HepG2 (cell line): ENCODE results near the gene KLHL3. TPM values are rescaled to one million over a fixed set of nuclear protein-coding genes. Genes with fewer than 3 reads are reported as not detected.

Experiments used
- ATAC-seq: fragments of 200-7000 bp; cut with Tn5 transposase; 3 replicates; pipeline ENCODE4 v1.9.1; 2020; ENCODE audit warnings: mild to moderate bottlenecking, moderate library complexity
- BruUV-seq: library from RNA; stranded (reverse); fragments of 400-500 nt; replicated peaks from 2 replicates; lab custom pipeline; 2021; lab: Mats Ljungman, UMichigan
- CTCF ChIA-PET: fragments of 300-600 bp; formaldehyde crosslinking; extraction: SDS; loops from one replicate; lab custom pipeline; 2021; ENCODE audit warnings: low total read pairs, inconsistent platforms, low intra/inter-chr PET ratio; lab: Yijun Ruan, JAX
- POLR2A ChIA-PET: fragments of 350-600 bp; sonication (Branson Sonifier 250); formaldehyde crosslinking; loops from one replicate; lab custom pipeline; 2020; ENCODE audit warnings: antibody characterized with exemption, inconsistent platforms; lab: Yijun Ruan, JAX
- DNase-seq: peaks from one replicate; pipeline ENCODE4 v3.0.0-alpha.2; 2015; ENCODE audit warnings: low spot score
- FAIRE-seq: peaks from 3 replicates; lab custom pipeline; 2011; peaks lifted over from hg19 to GRCh38; lab: Jason Lieb, UNC
- H2AFZ ChIP-seq: one replicate; pipeline ENCODE4 v1.6.1; 2011; ENCODE audit warnings: low read length, inconsistent platforms
- H3K27ac ChIP-seq: fragments of 300-600 bp; 3 replicates; pipeline ENCODE4 v1.8.0; 2011; ENCODE audit warnings: mixed run types, mild to moderate bottlenecking, mixed read lengths, low read length, inconsistent platforms; ENCODE audit not compliant: insufficient read depth; ENCODE audit errors: extremely low read length
- H3K27me3 ChIP-seq, 2 experiments: fragments of 200-600 bp in 1 of 2; 2 replicates in 1 of 2; 3 replicates in 1 of 2; pipeline versions ENCODE4 v1.6.0 to v1.8.0; 2011; ENCODE audit warnings: low read length in 2 of 2, mild to moderate bottlenecking in 2 of 2, moderate library complexity in 2 of 2, inconsistent platforms in 1 of 2; ENCODE audit not compliant: insufficient read depth in 2 of 2, control insufficient read depth in 1 of 2
- H3K36me3 ChIP-seq, 2 experiments: fragments of 200-600 bp in 1 of 2; replicated peaks in 1 of 2; 2 replicates in 1 of 2; 3 replicates in 1 of 2; pipeline versions ENCODE4 v1.5.1 to v1.8.0; 2011; ENCODE audit warnings: low read length in 2 of 2, inconsistent platforms in 1 of 2; ENCODE audit not compliant: insufficient read depth in 2 of 2, control insufficient read depth in 1 of 2
- H3K4me1 ChIP-seq: 2 replicates; pipeline ENCODE4 v1.5.1; 2012; ENCODE audit warnings: low read length, inconsistent platforms; ENCODE audit not compliant: insufficient read depth
- H3K4me2 ChIP-seq: 2 replicates; pipeline ENCODE4 v1.6.0; 2011; ENCODE audit warnings: low read depth, low read length, inconsistent platforms
- H3K4me3 ChIP-seq, 3 experiments: fragments of 200-600 bp in 1 of 3; sonication (generic), shearing (Covaris generic) in 1 of 3; replicated peaks in 1 of 3; 2 replicates each; pipeline ENCODE4 v1.5.1; 2011 to 2016; ENCODE audit warnings: low read length in 3 of 3, inconsistent platforms in 2 of 3, low read depth in 2 of 3, mild to moderate bottlenecking in 2 of 3, control low read depth in 1 of 3, mixed read lengths in 1 of 3; ENCODE audit not compliant: insufficient read depth in 1 of 3
- H3K79me2 ChIP-seq: one replicate; pipeline ENCODE4 v1.6.1; 2011; ENCODE audit warnings: low read length, inconsistent platforms; ENCODE audit not compliant: insufficient read depth
- H3K9ac ChIP-seq: 2 replicates; pipeline ENCODE4 v1.6.0; 2011; ENCODE audit warnings: mild to moderate bottlenecking, low read depth, low read length, inconsistent platforms; ENCODE audit not compliant: insufficient read depth
- H3K9me3 ChIP-seq: 2 replicates; pipeline ENCODE4 v1.5.1; 2012; ENCODE audit warnings: mild to moderate bottlenecking, low read length
- H4K20me1 ChIP-seq: 2 replicates; pipeline ENCODE4 v1.6.0; 2011; ENCODE audit warnings: inconsistent platforms, mild to moderate bottlenecking, low read length, moderate library complexity; ENCODE audit not compliant: insufficient read depth
- AGO1 ChIP-seq: fragments of 200-400 bp; formaldehyde crosslinking; IDR thresholded peaks from 2 replicates; pipeline ENCODE4 v1.6.1; 2017; ENCODE audit warnings: mild to moderate bottlenecking, low read depth, low read length, moderate library complexity; ENCODE audit not compliant: poor library complexity, severe bottlenecking
- CEBPG ChIP-seq: IDR thresholded peaks from 2 replicates; pipeline ENCODE4 v1.6.1; 2016
- HOXA9 ChIP-seq: sonication (generic); formaldehyde crosslinking; IDR thresholded peaks from 2 replicates; pipeline ENCODE4 v1.8.1; 2022; ENCODE audit warnings: missing genetic modification reagents, mild to moderate bottlenecking, moderate library complexity, borderline replicate concordance
- KLF9 ChIP-seq: IDR thresholded peaks from 2 replicates; pipeline ENCODE4 v1.6.1; 2016; ENCODE audit warnings: low read depth
- MED13 ChIP-seq: sonication (generic); formaldehyde crosslinking; IDR thresholded peaks from 2 replicates; pipeline ENCODE4 v1.5.0; 2020; ENCODE audit warnings: missing genetic modification reagents
- NFIC ChIP-seq: IDR thresholded peaks from 2 replicates; pipeline ENCODE4 v1.6.1; 2012; ENCODE audit warnings: mild to moderate bottlenecking, low read length, inconsistent platforms
- PHF8 ChIP-seq: sonication (generic); formaldehyde crosslinking; IDR thresholded peaks from 2 replicates; pipeline ENCODE4 v1.5.0; 2020; ENCODE audit warnings: missing genetic modification reagents
- SMARCE1 ChIP-seq: fragments of 450-650 bp; IDR thresholded peaks from 2 replicates; pipeline ENCODE4 v1.6.1; 2017; ENCODE audit warnings: borderline replicate concordance
- TBP ChIP-seq: sonication (generic); formaldehyde crosslinking; IDR thresholded peaks from 2 replicates; pipeline ENCODE4 v1.5.0; 2020; ENCODE audit warnings: missing genetic modification reagents
- ZNF251 ChIP-seq: sonication (generic); formaldehyde crosslinking; IDR thresholded peaks from 2 replicates; pipeline ENCODE4 v1.9.0; 2021; ENCODE audit warnings: mild to moderate bottlenecking, missing genetic modification reagents
- ZNF879 ChIP-seq: sonication (generic); formaldehyde crosslinking; IDR thresholded peaks from 2 replicates; pipeline ENCODE4 v1.8.1; 2023; ENCODE audit warnings: missing genetic modification reagents
- WGBS: methylation state at CpG from one replicate; pipeline ENCODE4 v1.1.6; 2017; ENCODE audit warnings: low lambda C conversion rate; 5-methylcytosine and 5-hydroxymethylcytosine counted together
- in situ Hi-C: cut with HindIII; loops from 2 replicates; pipeline ENCODE4 v1.10.0; 2017; ENCODE audit warnings: low pct_unique_long_range_greater_than_20kb; ENCODE audit not compliant: extremely low pct_ligation_motif_present
- intact Hi-C: fragments of 100-400 bp; cut with micrococcal nuclease; formaldehyde crosslinking; loops from one replicate; pipeline ENCODE4 v1.10.0; 2022; ENCODE audit not compliant: unreplicated experiment
- polyA plus RNA-seq, 8 experiments: library from polyadenylated mRNA; depleted of rRNA in 3 of 8; stranded (reverse) in 7 of 8; unstranded in 1 of 8; fragments of >200 nt; fragmentation: Illumina TruSeq in 4 of 8; extraction: Trizol in 4 of 8; gene quantifications; 2 replicates each; pipeline versions ENCODE4 v1.2.1 to v1.2.3, GENCODE V29; 2011 to 2016; ENCODE audit warnings: low read depth in 4 of 8, missing spikeins in 1 of 8, mixed read lengths in 1 of 8; ENCODE audit not compliant: insufficient read depth in 1 of 8
- total RNA-seq, 5 experiments: library from RNA; depleted of rRNA; stranded (reverse); fragments of >200 nt; fragmentation: Illumina TruSeq; extraction: Trizol; gene quantifications; 2 replicates each; pipeline ENCODE4 v1.2.3, GENCODE V29; 2016; ENCODE audit warnings: low read depth in 1 of 5
- TF ChIP-seq, protein P1 (sequence below): IDR thresholded peaks from 2 replicates; pipeline ENCODE4 v1.6.1; 2016; ENCODE audit warnings: missing compliant biosample characterization, missing genetic modification reagents, borderline replicate concordance
- TF ChIP-seq, protein P2 (sequence below): sonication (generic); formaldehyde crosslinking; IDR thresholded peaks from 2 replicates; pipeline ENCODE4 v1.9.0; 2021; ENCODE audit warnings: missing genetic modification reagents, borderline replicate concordance
- TF ChIP-seq, protein P3 (sequence below): sonication (generic); formaldehyde crosslinking; IDR thresholded peaks from 2 replicates; pipeline ENCODE4 v1.5.1; 2020; ENCODE audit warnings: mild to moderate bottlenecking, missing genetic modification reagents, borderline replicate concordance
- TF ChIP-seq, protein P4 (sequence below): IDR thresholded peaks from 2 replicates; pipeline ENCODE4 v1.6.1; 2012; ENCODE audit warnings: inconsistent platforms
- TF ChIP-seq, protein P5 (sequence below), 2 experiments: sonication (generic) in 1 of 2; formaldehyde crosslinking in 1 of 2; IDR thresholded peaks; 2 replicates each; pipeline versions ENCODE4 v1.5.1 to v1.6.1; 2011 to 2020; ENCODE audit warnings: borderline replicate concordance in 1 of 2, low read depth in 1 of 2, low read length in 1 of 2, mild to moderate bottlenecking in 1 of 2, missing genetic modification reagents in 1 of 2, moderate library complexity in 1 of 2

Gene KLHL3
- total and polyA plus RNA-seq, 2 of the 13 experiments (the other 11 are each of a cell fraction or from before 2014, with no cell fraction given): 0.02 to 0.08 TPM

DNA sequence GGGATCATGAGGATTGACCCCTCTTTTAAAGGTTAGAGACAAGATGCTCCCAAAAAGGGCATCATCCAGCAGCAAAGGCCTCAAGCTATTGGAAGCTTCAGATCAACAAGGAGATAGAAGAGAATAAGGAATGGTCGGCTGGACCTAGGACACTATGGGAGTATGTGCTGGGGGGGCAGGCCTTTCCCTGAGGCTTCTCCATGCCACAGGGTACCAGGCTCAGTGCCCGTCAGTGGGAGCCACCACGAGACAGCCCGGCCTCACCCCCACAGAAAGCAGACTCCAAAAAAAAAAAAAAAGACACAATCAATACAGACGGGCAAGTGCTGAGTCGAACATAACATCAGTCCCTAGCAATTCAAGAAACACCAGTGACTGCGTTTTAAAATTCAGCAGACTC is 117.4 kb downstream of the KLHL3 start:
- no peak overlapping the region for H3K27ac ChIP-seq
- BruUV-seq: no TSS peak
- H3K27me3 ChIP-seq: peaks cover 0 to 3% of the 10 kb centered on the region in 2 experiments; a peak in 1 of 5 replicates
- peaks cover 10% of the 10 kb centered on the region for H3K4me1 ChIP-seq
- no peak for TF ChIP-seq PHF8
- TF ChIP-seq, protein P1, sequence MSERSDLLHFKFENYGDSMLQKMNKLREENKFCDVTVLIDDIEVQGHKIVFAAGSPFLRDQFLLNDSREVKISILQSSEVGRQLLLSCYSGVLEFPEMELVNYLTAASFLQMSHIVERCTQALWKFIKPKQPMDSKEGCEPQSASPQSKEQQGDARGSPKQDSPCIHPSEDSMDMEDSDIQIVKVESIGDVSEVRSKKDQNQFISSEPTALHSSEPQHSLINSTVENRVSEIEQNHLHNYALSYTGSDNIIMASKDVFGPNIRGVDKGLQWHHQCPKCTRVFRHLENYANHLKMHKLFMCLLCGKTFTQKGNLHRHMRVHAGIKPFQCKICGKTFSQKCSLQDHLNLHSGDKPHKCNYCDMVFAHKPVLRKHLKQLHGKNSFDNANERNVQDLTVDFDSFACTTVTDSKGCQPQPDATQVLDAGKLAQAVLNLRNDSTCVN (CRISPR knock-in tag): no peak
- no peak for TF ChIP-seq AGO1
- no peak for TF ChIP-seq HOXA9
- no peak for TF ChIP-seq CEBPG
- TF ChIP-seq MED13: no peak
- TF ChIP-seq KLF9 (CRISPR knock-in tag): no peak
- no peak for TF ChIP-seq ZNF879
- TF ChIP-seq TBP (CRISPR knock-in tag): no peak
- no peak for TF ChIP-seq NFIC
- TF ChIP-seq ZNF251 (CRISPR knock-in tag): no peak
- TF ChIP-seq, protein P2, sequence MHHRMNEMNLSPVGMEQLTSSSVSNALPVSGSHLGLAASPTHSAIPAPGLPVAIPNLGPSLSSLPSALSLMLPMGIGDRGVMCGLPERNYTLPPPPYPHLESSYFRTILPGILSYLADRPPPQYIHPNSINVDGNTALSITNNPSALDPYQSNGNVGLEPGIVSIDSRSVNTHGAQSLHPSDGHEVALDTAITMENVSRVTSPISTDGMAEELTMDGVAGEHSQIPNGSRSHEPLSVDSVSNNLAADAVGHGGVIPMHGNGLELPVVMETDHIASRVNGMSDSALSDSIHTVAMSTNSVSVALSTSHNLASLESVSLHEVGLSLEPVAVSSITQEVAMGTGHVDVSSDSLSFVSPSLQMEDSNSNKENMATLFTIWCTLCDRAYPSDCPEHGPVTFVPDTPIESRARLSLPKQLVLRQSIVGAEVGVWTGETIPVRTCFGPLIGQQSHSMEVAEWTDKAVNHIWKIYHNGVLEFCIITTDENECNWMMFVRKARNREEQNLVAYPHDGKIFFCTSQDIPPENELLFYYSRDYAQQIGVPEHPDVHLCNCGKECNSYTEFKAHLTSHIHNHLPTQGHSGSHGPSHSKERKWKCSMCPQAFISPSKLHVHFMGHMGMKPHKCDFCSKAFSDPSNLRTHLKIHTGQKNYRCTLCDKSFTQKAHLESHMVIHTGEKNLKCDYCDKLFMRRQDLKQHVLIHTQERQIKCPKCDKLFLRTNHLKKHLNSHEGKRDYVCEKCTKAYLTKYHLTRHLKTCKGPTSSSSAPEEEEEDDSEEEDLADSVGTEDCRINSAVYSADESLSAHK: no peak
- TF ChIP-seq, protein P3, sequence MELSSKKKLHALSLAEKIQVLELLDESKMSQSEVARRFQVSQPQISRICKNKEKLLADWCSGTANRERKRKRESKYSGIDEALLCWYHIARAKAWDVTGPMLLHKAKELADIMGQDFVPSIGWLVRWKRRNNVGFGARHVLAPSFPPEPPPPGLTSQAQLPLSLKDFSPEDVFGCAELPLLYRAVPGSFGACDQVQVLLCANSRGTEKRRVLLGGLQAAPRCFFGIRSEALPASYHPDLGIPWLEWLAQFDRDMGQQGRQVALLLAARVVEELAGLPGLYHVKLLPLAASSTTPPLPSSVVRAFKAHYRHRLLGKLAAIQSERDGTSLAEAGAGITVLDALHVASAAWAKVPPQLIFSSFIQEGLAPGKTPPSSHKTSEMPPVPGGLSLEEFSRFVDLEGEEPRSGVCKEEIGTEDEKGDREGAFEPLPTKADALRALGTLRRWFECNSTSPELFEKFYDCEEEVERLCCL (CRISPR knock-in tag): no peak
- TF ChIP-seq SMARCE1: no peak
- TF ChIP-seq, protein P4, sequence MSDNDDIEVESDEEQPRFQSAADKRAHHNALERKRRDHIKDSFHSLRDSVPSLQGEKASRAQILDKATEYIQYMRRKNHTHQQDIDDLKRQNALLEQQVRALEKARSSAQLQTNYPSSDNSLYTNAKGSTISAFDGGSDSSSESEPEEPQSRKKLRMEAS: no peak
- TF ChIP-seq, protein P5, sequence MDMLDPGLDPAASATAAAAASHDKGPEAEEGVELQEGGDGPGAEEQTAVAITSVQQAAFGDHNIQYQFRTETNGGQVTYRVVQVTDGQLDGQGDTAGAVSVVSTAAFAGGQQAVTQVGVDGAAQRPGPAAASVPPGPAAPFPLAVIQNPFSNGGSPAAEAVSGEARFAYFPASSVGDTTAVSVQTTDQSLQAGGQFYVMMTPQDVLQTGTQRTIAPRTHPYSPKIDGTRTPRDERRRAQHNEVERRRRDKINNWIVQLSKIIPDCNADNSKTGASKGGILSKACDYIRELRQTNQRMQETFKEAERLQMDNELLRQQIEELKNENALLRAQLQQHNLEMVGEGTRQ (IDR thresholded peaks at IDR 0.05; ENCODE audit: low read depth, low read length): no peak
- TF ChIP-seq, protein P5 (CRISPR knock-in tag; IDR thresholded peaks at IDR 0.05; ENCODE audit: borderline replicate concordance): no peak
- WGBS: 42% methylated on average over 7 of the region's 7 CpGs
- no peak overlapping the region for H3K9ac ChIP-seq
- H3K4me3 ChIP-seq: no peak overlapping the region
- no peak for DNase-seq
- no peaks in the 10 kb centered on the region for H3K36me3 ChIP-seq
- ChIA-PET CTCF (no interaction called here), POLR2A (no interaction called here)
- H3K4me2 ChIP-seq: no peak overlapping the region
- FAIRE-seq: no peak
- no peaks in the 10 kb centered on the region for H3K79me2 ChIP-seq
- intact Hi-C loops: no loop called here
- no peaks in the 10 kb centered on the region for H4K20me1 ChIP-seq
- no peak for ATAC-seq
- no peaks in the 10 kb centered on the region for H3K9me3 ChIP-seq
- in situ Hi-C loops: no loop called here
- H2AFZ ChIP-seq: no peak overlapping the region
